ENCODE measurements around the gene UBTD2.
A peak's percentile ranks its signal among the peaks of the same experiment; 100 is the strongest.
"Not testable (repeated sequence)": the region's sequence is repeated elsewhere in the genome, so short reads cannot be mapped to it uniquely, and the experiment has no call there.

The UBTD2 gene

GRCh38 chr5:172291837-172292236 lies 8.3 kb upstream of the UBTD2 start:
- not testable (repeated sequence) for DNase-seq

DNA sequence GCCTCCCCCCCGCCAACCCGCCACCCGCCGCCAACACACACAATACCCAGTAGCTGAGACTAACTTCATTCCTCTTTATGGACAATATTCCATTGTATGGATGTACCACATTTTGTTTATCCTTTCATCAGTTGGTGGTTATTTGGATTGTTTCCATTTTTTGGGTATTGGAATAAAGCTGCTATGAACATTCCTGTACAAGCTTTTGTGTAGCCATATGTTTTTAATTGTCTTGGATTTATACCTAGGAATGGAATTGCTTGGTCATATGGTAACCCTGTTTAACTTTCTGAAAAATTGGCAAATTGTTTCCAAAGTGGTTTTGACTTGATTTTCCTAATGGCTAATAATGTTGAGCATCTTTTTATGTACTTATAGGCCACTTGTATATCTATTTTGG lies 4.9 kb upstream of the UBTD2 start:
- DNase-seq, result no peak

- not testable (repeated sequence) for DNase-seq
These were observed 3.6 kb upstream of the UBTD2 start for GRCh38 chr5:172287140-172287539.

DNA sequence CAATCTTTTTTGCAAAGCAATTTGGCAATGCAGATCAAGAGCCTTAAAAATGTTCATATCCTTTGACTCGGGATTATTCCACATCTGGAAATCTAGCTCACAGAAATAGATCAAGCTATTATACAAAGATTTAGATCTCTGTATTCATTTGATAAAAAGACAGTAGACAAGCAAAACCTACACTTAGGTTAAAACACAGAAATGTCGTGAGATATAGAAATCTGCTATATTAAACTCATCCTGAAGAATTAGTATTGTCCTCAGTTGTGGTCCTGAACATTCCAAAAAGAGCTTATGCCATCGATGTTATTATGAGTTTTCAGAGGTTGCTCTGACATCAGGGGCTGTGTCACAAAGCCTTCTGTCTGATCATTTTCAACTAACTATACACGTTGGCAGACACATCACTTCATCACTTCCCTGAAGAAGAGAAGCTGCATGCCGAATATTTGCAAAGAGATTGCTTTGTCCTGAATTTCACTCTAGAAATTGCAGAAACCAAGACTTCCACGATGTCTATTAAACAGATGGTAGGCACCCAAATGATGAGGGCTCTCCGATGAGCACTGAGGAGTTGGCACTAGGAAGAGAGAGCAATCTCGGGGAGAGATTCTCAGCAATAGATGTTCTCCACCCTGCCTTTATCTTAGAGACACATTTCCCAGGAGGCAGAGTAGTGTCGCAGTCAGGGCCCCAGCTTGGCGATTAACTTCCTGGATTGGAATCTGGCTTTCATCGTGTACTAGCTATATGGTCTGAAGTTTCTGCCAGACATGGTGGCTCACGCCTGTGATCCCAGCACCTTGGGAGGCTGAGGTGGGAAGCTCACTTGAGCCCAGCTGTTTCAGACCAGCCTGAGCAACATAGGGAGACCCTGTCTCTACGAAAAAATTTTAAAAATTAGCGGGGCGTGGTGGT lies 1.9 kb upstream of the UBTD2 start:
- DNase-seq, result no peak

DNA sequence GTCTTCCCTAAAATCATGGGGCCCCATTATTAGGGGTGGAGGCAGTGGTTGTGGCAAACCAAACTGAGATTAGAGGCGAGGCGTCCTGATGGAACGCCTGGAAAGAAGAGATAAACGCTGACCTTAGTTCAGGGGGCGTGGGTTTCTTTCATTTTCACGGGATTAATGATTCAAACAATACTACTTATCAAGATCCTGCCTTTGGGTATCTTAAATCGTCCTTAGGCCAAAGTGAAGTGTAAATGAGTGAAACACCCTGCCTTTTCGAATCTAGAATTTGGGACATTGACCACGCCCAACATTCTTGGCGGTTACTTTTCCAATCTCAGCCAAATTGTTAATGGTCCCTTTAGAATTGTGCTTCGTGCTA lies 1.0 kb upstream of the UBTD2 start:
- peak; percentile 15 for DNase-seq

GRCh38 chr5:172283862-172284610 lies 472 bp upstream of the UBTD2 start:
- DNase-seq, result peak; percentile 81

- no peak for DNase-seq
These were observed 1.1 kb downstream of the UBTD2 start for GRCh38 chr5:172282272-172283019.

DNA sequence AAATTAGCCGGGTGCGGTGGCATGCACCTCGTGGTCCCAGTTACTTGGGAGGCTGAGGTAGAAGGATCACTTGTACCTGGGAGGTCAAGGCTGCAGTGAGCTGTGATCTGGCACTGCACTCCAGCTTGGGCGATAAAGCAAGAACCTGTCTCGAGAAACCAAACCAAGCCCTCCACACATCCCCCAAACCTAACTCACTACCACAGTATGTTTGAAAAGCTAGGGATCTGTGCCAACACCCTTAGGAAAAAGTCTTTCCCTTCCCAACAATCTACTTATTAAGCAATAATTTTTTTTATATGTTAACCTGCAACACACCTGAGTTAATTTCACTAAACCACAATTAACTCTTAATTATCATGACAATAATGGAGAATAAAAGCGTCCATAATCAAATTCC lies 2.2 kb downstream of the UBTD2 start:
- no peak for DNase-seq

GRCh38 chr5:172280929-172281328 lies 2.6 kb downstream of the UBTD2 start:
- DNase-seq, result no peak

DNA sequence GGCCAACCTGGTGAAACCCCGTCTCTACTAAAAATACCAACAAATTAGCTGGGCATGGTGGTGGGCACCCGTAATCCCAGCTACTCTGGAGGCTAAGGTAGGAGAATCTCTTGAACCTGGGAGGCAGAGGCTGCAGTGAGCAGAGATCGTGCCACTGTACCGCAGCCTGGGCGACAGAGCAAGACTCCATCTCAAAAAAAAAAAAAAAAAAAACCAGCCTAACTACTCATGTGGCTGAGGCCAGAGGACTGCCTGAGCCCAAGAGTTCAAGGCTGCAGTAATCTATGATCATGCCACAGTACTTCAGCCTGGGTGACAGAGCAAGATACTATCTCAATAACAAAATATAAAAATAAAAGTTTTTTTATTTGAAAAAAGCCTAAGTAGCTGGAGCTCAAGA lies 3.2 kb downstream of the UBTD2 start:
- DNase-seq, result no peak

DNA sequence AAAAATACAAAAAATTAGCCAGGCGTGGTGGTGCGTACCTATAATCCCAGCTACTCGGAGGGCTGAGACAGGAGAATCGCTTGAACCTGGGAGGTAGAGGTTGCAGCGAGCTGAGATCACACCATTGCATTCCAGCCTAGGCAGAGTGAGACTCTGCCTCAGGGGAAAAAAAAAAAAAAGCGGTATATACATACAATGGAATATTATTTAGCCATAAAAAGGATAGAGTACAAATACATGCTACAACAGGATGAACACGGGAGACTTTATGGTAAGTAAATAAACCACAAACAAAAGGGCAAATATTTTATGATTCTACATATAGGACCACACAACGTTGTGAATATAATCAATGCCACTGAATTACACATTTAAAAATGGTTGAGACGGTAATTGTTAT lies 5.2 kb downstream of the UBTD2 start:
- no peak for DNase-seq

DNA sequence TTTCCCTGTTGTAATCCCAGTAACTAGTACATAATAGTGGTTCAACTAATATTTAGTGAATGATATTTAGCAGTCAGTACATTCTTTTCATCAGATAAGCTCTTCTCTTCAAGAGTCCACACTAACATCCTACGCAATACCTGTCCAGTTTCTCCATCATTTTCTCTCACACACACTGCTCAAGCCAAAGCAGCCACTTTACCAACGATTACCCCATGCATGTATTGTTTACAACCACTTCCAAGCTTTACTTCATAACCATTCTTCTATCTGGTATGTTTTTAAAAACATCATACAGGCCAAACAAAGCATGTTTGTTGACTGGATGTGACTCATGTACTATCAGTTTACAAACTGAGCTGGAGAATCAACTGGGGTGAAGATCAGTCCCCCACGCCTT lies 7.3 kb downstream of the UBTD2 start:
- no peak for DNase-seq

DNA sequence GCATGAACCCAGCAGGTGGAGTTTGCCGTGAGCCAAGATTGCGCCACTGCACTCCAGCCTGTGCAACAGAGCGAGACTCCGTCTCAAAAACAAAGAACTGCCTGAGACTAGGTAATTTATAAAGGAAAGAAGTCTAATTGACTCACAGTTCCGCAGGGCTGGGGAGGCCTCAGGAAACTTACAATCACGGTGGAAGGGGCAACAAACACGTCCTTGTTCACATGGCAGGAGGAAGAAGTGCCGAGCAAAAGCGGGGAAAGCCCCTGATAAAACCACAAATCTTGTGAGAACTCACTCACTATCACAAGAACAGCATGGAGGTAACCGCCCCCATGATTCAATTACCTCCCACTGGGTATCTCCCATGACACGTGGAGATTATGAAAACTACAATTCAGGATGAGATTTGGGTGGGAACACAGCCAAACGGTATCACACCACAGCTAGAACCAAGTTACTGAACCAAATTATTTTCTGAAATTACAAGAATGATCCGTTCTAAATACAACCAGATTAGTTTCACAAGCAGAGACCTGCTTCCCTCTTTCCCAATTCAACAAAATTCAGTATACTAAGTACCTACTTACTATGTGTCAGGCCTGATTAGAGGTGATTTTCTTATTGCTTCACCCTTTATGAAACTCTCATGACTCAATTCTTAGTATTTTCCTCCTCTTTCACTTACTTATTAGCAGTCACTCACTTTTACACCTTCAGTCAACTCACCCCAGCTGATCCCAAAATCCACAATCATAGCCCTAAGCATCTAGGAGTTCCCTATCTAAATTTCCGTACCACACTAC lies 8.4 kb downstream of the UBTD2 start:
- no peak for DNase-seq

- DNase-seq, result no peak
These were observed 15.6 kb downstream of the UBTD2 start for GRCh38 chr5:172267943-172268342.

DNA sequence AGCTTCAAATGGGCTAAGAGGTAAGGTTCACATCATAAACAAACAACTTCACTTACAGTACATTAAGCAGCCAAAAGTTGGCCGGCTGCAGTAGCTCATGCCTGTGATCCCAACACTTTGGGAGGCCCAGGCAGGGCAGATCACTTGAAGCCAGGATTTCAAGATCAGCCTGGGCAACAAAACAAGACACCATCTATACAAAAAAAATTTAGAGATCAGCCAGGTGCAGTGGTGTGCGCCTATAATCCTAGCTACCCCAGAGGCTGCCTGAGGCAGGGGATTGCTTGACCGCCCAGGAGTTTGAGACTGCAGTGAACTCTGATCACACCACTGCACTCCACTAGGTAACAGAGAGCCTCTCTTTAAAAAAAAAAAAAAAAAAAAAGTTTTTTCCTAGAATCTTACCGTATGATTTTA lies 16.9 kb downstream of the UBTD2 start:
- DNase-seq, result no peak

DNA sequence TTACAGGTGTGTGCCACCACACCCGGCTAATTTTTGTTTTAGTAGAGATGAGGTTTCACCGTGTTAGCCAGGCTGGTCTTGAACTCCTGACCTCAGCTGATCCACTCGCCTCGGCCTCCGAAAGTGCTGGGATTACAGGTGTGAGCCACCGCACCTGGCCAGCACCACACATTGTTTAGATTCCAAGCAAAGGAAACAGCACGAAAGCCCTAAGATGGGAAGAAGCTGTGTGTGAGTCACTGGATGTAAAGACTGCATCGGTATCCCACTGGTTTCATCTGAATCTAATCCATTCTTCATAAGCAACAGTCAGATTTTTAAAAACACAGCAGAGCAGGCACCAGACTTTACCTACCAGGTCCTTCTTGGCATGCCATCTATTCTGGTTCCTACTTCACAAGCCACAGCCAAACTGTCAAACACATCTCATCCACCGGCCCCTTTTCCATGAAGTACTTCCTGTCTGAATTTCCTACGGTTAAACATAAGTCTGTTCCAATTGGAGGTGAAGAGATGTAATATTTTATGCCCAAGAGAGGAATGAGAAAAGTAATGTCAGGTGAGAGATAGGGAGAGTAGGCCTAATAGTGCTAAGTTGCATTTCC lies 17.4 kb downstream of the UBTD2 start:
- no peak for DNase-seq

GRCh38 chr5:172264815-172265395 lies 18.7 kb downstream of the UBTD2 start:
- no peak for DNase-seq

- no peak for DNase-seq
These were observed 28.1 kb downstream of the UBTD2 start for GRCh38 chr5:172255444-172255843.

DNA sequence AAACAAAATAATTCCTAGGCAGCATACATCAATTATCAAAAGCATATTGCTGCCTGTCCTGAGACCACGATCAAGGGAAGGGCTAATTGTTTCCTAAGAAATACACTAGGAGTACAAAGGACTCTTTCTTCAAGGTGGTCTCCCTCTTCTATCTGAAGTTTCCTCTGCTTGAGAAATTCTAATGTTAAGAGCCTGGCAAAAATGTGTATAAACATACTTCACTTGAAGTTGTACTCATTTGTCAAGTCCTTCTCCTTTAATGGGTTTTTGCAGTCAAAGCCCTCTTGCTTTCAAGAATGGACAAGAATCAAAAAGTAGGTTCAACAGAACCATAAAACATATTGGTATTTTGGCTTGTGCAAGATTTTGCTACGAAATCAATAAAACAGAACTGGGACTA lies 31.1 kb downstream of the UBTD2 start:
- no peak for DNase-seq

- no peak for DNase-seq
These were observed 32.1 kb downstream of the UBTD2 start for GRCh38 chr5:172251419-172251818.

DNA sequence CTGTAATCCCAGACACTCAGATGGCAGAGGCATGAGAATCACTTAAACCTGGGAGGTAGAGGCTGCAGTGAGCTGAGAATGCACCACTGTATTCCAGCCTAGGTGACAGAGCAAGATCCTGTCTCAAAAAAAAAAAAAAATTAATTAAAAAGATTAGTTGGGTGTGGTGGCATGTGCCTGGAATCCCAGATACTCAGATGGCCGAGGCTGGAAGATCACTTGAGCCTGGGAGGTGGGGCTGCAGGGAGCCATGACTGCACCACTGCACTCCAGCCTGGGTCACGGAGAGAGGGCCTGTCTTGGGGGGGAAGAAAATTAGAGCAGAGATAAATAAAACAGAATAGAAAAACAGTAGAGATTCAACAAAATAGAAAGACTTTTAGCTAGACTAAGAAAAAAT lies 34.9 kb downstream of the UBTD2 start:
- no peak for DNase-seq

- DNase-seq, result no peak
These were observed 37.9 kb downstream of the UBTD2 start for GRCh38 chr5:172245703-172246125.
